K562 (cell line): ENCODE results near the gene WDR18. TPM values are rescaled to one million over a fixed set of nuclear protein-coding genes. Genes with fewer than 3 reads are reported as not detected.

Experiments
- ARHGAP35 ChIP-seq: fragments of 450-650 bp; IDR thresholded peaks from 2 replicates; pipeline ENCODE4 v1.6.1; 2018; ENCODE audit not compliant: partially characterized antibody
- E2F6 ChIP-seq, 2 experiments: IDR thresholded peaks; 2 replicates each; pipeline ENCODE4 v1.6.1; 2011; ENCODE audit warnings: borderline replicate concordance in 1 of 2, control low read depth in 1 of 2, low read depth in 1 of 2, low read length in 1 of 2, mild to moderate bottlenecking in 1 of 2, mixed read lengths in 1 of 2, moderate library complexity in 1 of 2; ENCODE audit not compliant: insufficient read depth in 1 of 2, insufficient read length in 1 of 2, poor library complexity in 1 of 2, severe bottlenecking in 1 of 2; ENCODE audit errors: extremely low read depth in 1 of 2
- ELF1 ChIP-seq: fragments of 200-800 bp; sonication (Bioruptor generic); IDR thresholded peaks from 2 replicates; pipeline ENCODE4 v1.6.1; 2016; ENCODE audit warnings: missing genetic modification characterization, missing compliant biosample characterization
- HSF4 ChIP-seq: fragments of 250-450 bp; sonication (Bioruptor Pico); IDR thresholded peaks from 2 replicates; pipeline ENCODE4 v2.1.2; 2022; ENCODE audit warnings: mild to moderate bottlenecking, moderate library complexity, borderline replicate concordance
- MAZ ChIP-seq, 2 experiments: fragments of 450-650 bp in 1 of 2; sonication (generic) in 1 of 2; formaldehyde crosslinking; IDR thresholded peaks in 1 of 2; conservative IDR thresholded peaks in 1 of 2; 2 replicates each; pipeline versions ENCODE4 v1.4.0 to v1.5.0; 2020; ENCODE audit warnings: mild to moderate bottlenecking in 1 of 2, missing genetic modification reagents in 1 of 2
- NONO ChIP-seq, 2 experiments: fragments of 200-400 bp in 1 of 2; fragments of 450-650 bp in 1 of 2; formaldehyde crosslinking in 1 of 2; IDR thresholded peaks; 2 replicates each; pipeline ENCODE4 v1.6.1; 2017; ENCODE audit warnings: low read depth in 2 of 2, mild to moderate bottlenecking in 2 of 2, moderate library complexity in 2 of 2, low read length in 1 of 2
- POLR2G ChIP-seq: fragments of 200-400 bp; formaldehyde crosslinking; IDR thresholded peaks from 2 replicates; pipeline ENCODE4 v1.6.1; 2017; ENCODE audit warnings: low read depth, mild to moderate bottlenecking, antibody characterized with exemption, low read length, moderate library complexity
- RB1 ChIP-seq: fragments of 450-650 bp; IDR thresholded peaks from 2 replicates; pipeline ENCODE4 v1.6.1; 2017; ENCODE audit warnings: low read depth, mild to moderate bottlenecking
- SMC3 ChIP-seq: conservative IDR thresholded peaks from 2 replicates; pipeline ENCODE4 v1.6.1; 2011; ENCODE audit warnings: low read depth, low read length, improper control_type of control experiment; ENCODE audit not compliant: insufficient read depth
- SNIP1 ChIP-seq: fragments of 450-650 bp; IDR thresholded peaks from 2 replicates; pipeline ENCODE4 v1.7.1; 2017; ENCODE audit warnings: low read depth, mild to moderate bottlenecking
- STAT6 ChIP-seq: sonication (generic); formaldehyde crosslinking; IDR thresholded peaks from 2 replicates; pipeline ENCODE4 v1.8.1; 2023; ENCODE audit warnings: mild to moderate bottlenecking, missing genetic modification reagents
- YY1 ChIP-seq, 3 experiments: IDR thresholded peaks; 2 replicates each; pipeline ENCODE4 v1.6.1; 2011; ENCODE audit warnings: low read length in 2 of 3, mild to moderate bottlenecking in 2 of 3, moderate library complexity in 2 of 3, borderline replicate concordance in 1 of 3, control low read depth in 1 of 3, low read depth in 1 of 3; ENCODE audit not compliant: insufficient read depth in 3 of 3, insufficient replicate concordance in 2 of 3, control insufficient read depth in 1 of 3, insufficient read length in 1 of 3; ENCODE audit errors: extremely low read depth in 1 of 3
- ZNF699 ChIP-seq: fragments of 250-450 bp; sonication (Bioruptor Pico); IDR thresholded peaks from 2 replicates; pipeline ENCODE4 v1.8.0; 2021; ENCODE audit warnings: mild to moderate bottlenecking, moderate library complexity; ENCODE audit not compliant: insufficient replicate concordance
- ZNF785 ChIP-seq: fragments of 250-450 bp; sonication (Bioruptor Pico); IDR thresholded peaks from 2 replicates; pipeline ENCODE4 v1.4.0; 2020; ENCODE audit warnings: mild to moderate bottlenecking
- polyA plus RNA-seq, 8 experiments: library from polyadenylated mRNA; depleted of rRNA in 4 of 8; stranded (reverse) in 5 of 8; unstranded in 3 of 8; fragments of >200 nt; fragmentation: Nextera tagmentation in 2 of 8; fragmentation: Illumina TruSeq in 1 of 8; extraction: Ambion mirVana in 2 of 8; extraction: Trizol in 1 of 8; gene quantifications; 2 replicates each; pipeline versions ENCODE4 v1.2.1 to v1.2.3, GENCODE V29; 2011 to 2014; ENCODE audit warnings: inconsistent platforms in 1 of 8, missing spikeins in 1 of 8
- total RNA-seq, 7 experiments: library from RNA; depleted of rRNA in 6 of 7; stranded (reverse); fragments of >200 nt in 6 of 7; fragmentation: Illumina TruSeq in 2 of 7; extraction: Trizol in 2 of 7; gene quantifications; 2 replicates each; pipeline versions ENCODE4 v1.2.1 to v1.2.3, GENCODE V29; 2011 to 2021; ENCODE audit warnings: low replicate concordance in 1 of 7
- TF ChIP-seq, protein P1 (sequence below), 2 experiments: fragments of 200-800 bp in 1 of 2; sonication (Bioruptor generic) in 1 of 2; sonication (generic) in 1 of 2; formaldehyde crosslinking in 1 of 2; IDR thresholded peaks in 1 of 2; conservative IDR thresholded peaks in 1 of 2; 2 replicates each; pipeline versions ENCODE4 v1.5.0 to v1.6.1; 2016 to 2020; ENCODE audit warnings: missing compliant biosample characterization in 1 of 2, missing genetic modification characterization in 1 of 2, missing genetic modification reagents in 1 of 2
- TF ChIP-seq, protein P2 (sequence below): fragments of 250-450 bp; sonication (Bioruptor Pico); IDR thresholded peaks from 2 replicates; pipeline ENCODE4 v1.4.0; 2020; ENCODE audit warnings: mild to moderate bottlenecking

The WDR18 gene
- total and polyA plus RNA-seq, 9 of the 15 experiments (the other 6 are each of a cell fraction or from before 2014, with no cell fraction given): 0.65 to 181 (median 30.1) TPM

- TF ChIP-seq POLR2G: peak; percentile 96
- TF ChIP-seq E2F6 (IDR thresholded peaks at IDR 0.05; ENCODE audit: borderline replicate concordance in 1 of 2, extremely low read depth in 1 of 2, insufficient read depth in 1 of 2, insufficient read length in 1 of 2, low read depth in 1 of 2, low read length in 1 of 2, poor library complexity in 1 of 2, severe bottlenecking in 1 of 2): peak; percentile 39 to 80
- TF ChIP-seq SMC3: 0 out of 2 replicates have a peak, but pooled peaks have one; percentile 9
- TF ChIP-seq, protein P1, sequence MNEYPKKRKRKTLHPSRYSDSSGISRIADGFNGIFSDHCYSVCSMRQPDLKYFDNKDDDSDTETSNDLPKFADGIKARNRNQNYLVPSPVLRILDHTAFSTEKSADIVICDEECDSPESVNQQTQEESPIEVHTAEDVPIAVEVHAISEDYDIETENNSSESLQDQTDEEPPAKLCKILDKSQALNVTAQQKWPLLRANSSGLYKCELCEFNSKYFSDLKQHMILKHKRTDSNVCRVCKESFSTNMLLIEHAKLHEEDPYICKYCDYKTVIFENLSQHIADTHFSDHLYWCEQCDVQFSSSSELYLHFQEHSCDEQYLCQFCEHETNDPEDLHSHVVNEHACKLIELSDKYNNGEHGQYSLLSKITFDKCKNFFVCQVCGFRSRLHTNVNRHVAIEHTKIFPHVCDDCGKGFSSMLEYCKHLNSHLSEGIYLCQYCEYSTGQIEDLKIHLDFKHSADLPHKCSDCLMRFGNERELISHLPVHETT (CRISPR knock-in tag; conservative IDR thresholded peaks at IDR 0.05 in 1 of 2, IDR thresholded peaks at IDR 0.05 in 1 of 2): peak in 1 of 2 experiments; percentile 84; a peak in 1 of 4 replicates
- TF ChIP-seq STAT6 (CRISPR knock-in tag): 0 out of 2 replicates have a peak, but pooled peaks have one; percentile 72
- TF ChIP-seq ELF1: peak; percentile 34; the same call in 1 of the 2 replicates
- peak in 1 of 2 experiments; percentile 75; a peak in 2 of 4 replicates for TF ChIP-seq NONO (IDR thresholded peaks at IDR 0.05; ENCODE audit: low read depth in 2 of 2, low read length in 1 of 2)
- TF ChIP-seq HSF4 (CRISPR knock-in tag): peak; percentile 35; the same call in 1 of the 2 replicates
- no peak for TF ChIP-seq ZNF785
- no peak for TF ChIP-seq ARHGAP35
- peak; percentile 85 for TF ChIP-seq RB1
- TF ChIP-seq ZNF699 (CRISPR knock-in tag): no peak
- TF ChIP-seq SNIP1: peak; percentile 53
- TF ChIP-seq, protein P2, sequence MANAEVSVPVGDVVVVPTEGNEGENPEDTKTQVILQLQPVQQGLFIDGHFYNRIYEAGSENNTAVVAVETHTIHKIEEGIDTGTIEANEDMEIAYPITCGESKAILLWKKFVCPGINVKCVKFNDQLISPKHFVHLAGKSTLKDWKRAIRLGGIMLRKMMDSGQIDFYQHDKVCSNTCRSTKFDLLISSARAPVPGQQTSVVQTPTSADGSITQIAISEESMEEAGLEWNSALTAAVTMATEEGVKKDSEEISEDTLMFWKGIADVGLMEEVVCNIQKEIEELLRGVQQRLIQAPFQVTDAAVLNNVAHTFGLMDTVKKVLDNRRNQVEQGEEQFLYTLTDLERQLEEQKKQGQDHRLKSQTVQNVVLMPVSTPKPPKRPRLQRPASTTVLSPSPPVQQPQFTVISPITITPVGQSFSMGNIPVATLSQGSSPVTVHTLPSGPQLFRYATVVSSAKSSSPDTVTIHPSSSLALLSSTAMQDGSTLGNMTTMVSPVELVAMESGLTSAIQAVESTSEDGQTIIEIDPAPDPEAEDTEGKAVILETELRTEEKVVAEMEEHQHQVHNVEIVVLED (CRISPR knock-in tag): peak; percentile 74
- TF ChIP-seq YY1 (IDR thresholded peaks at IDR 0.05; ENCODE audit: borderline replicate concordance in 1 of 3, control insufficient read depth in 1 of 3, extremely low read depth in 1 of 3, insufficient read depth in 3 of 3, insufficient read length in 1 of 3, insufficient replicate concordance in 2 of 3, low read depth in 1 of 3, low read length in 2 of 3): peak; percentile 86 to 97 (median 96)
- peak in 1 of 2 experiments; percentile 80; a peak in 1 of 4 replicates for TF ChIP-seq MAZ (CRISPR knock-in tag; conservative IDR thresholded peaks at IDR 0.05 in 1 of 2, IDR thresholded peaks at IDR 0.05 in 1 of 2)
Measured at GRCh38 chr19:1020868-1021425, 36.8 kb downstream of the WDR18 start, which contains the start of gene TMEM259 (continued).
